ENCODE results near the gene MAPK10.
"Not testable (repeated sequence)": the region's sequence is repeated elsewhere in the genome, so short reads cannot be mapped to it uniquely, and the experiment has no call there.

The MAPK10 gene

GRCh38 chr4:86099348-86099747 is 260.5 kb downstream of the MAPK10 start:
- no peak for DNase-seq

- DNase-seq, result no peak
Measured at GRCh38 chr4:86098691-86099090, 261.2 kb downstream of the MAPK10 start.

- no peak for DNase-seq
Measured at GRCh38 chr4:86096373-86096772, 263.5 kb downstream of the MAPK10 start.

- no peak for DNase-seq
Measured at GRCh38 chr4:86092684-86093083, 267.2 kb downstream of the MAPK10 start.

GRCh38 chr4:86091201-86091600 is 268.7 kb downstream of the MAPK10 start:
- DNase-seq, result no peak

DNA sequence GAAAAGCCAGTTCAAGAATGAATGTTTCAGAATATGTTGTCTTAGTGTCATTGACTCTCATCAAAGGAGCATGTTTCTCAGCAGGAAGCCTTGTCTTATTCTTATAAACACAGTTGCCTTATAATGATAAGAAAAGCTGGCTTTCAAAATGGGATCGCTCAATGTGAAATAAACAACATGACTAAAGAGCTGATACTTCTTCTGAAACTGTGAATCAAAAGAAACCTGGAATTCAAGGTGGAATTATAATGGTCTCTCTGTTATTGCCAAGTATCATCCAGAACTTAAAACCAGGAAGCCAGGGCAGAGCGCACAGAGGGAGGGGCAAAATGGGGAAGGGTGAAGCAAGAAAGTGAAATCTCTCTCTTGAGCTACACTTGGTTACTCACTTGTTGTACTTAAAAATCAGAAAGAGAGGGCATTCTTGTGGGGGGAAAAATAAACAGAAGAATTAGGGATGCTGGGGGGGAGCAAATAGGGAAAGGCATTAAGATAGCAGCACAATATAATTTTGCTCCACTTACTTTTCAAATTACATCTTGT is 270.0 kb downstream of the MAPK10 start:
- peak; percentile 3 for DNase-seq

DNA sequence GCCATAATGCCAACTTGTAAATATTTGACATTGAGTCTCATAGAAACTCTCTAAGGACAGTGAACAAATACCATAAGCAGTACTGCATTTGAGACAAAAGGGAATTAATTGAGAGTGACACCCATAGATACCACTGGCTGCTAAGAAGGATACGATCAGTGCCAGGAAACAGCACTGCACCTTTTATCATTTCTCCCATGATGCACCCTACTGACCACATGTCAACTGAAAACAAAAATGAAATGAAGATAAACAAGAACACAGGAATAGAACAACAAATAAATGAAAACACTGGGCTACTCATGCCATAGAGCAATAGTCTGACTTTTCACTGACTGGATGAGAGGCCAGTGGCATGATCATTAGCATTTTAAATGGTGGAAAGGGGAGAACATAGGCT is 270.8 kb downstream of the MAPK10 start:
- DNase-seq, result no peak

DNA sequence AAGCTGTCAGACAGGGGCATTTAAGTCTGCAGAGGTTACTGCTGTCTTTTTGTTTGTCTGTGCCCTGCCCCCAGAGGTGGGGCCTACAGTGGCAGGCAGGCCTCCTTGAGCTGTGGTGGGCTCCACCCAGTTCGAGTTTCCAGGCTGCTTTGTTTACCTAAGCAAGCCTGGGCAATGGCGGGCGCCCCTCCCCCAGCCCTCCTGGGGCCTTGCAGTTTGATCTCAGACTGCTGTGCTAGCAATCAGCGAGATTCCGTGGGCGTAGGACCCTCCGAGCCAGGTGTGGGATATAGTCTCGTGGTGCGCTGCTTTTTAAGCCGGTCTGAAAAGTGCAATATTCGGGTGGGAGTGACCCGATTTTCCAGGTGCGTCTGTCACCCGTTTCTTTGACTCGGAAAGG is 284.1 kb downstream of the MAPK10 start:
- DNase-seq, result not testable (repeated sequence)

DNA sequence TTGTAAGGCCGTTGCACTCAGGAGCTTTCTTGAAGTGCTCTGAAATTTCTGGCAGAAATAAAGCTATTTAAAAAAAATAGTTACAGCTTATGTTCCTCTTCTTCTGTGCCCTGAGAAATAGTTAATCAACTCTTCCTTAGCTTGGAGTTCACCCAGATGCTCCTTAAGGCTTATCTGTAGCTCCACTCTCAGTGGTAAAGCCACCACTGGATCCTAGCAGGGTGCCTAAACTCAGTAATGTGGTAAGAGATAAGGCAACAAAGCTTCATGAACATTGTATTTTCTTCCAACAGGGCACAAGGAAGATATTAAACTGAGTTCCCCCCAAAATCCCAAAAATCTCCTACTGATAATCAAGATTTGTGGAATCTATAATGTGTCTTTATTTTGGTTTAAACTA is 299.5 kb downstream of the MAPK10 start:
- DNase-seq, result no peak

- DNase-seq, result no peak
Measured at GRCh38 chr4:86058621-86059020, 301.2 kb downstream of the MAPK10 start.

- DNase-seq, result no peak
Measured at GRCh38 chr4:86055898-86056297, 304.0 kb downstream of the MAPK10 start.

DNA sequence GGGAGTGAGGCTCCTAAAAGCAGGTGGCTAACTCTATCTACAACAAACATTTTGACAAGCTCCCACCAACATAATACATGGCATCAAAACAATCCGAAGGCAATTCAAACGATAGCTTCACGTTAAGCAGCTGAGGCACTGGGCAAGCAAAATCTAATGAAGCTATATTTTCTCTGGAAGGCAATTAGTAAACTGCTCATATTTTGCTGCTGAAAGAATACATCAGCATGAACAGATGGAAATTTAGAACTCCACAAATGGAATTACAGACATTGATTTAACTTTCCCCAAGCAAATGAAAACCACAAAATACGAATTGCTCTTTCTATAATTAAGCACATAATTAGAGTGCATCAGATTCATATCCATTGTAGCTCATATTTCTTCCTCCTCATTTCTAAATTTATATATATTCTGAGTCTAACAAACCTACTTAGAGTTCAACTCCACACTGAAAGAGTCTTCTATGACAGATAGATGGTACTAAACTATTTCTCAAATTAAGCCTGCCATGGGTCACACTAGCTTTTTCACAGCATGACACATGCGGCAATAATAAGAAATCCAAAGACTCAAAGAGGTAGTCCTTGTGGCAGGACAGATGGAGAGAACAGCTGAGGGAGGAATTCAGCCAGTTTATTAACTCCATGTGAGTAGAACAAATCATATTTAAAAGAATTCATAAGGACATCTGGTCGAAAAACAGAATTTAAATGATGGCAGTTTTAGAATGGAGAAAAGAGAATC is 305.4 kb downstream of the MAPK10 start:
- DNase-seq, result no peak

DNA sequence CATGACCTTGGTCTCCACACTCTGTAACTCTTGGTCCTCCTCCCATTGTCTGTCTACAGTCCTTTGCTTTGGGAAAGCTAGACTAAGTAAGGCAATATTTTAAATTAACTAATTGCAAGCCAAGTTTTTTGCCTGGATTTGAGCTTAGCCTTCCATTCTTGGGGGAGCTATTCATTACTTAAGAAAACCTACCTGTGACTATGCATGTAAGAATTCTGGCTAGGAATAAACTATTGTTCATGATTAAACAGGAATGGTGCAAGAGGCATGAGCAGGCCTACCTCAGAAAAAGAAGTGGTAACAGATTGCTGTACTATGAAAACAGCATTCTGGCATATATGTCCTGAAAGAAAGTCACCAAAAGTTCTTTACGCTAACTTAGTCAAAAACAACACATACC is 309.4 kb downstream of the MAPK10 start:
- no peak for DNase-seq

GRCh38 chr4:86048426-86048825 is 311.4 kb downstream of the MAPK10 start:
- DNase-seq, result no peak

DNA sequence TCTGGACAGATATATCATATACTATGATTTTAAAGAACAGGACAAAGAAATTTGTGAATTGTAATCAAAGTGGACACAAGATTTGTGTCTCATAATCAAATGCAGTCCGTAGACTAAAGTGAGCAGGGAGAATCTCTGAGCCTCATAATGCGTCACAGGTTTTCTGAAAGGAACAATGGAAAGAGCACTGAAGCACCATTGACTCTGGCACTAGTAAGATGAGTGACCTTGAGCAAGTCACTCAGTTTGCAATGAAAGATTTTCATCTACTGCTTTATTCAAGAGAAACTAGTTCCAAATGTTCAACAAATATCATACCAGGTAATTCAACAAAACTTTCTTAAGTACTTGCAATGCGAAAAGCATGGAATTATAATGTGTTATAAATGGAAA is 315.3 kb downstream of the MAPK10 start:
- DNase-seq, result no peak

- peak; percentile 1 for DNase-seq
Measured at GRCh38 chr4:86043755-86044592, 315.9 kb downstream of the MAPK10 start.

DNA sequence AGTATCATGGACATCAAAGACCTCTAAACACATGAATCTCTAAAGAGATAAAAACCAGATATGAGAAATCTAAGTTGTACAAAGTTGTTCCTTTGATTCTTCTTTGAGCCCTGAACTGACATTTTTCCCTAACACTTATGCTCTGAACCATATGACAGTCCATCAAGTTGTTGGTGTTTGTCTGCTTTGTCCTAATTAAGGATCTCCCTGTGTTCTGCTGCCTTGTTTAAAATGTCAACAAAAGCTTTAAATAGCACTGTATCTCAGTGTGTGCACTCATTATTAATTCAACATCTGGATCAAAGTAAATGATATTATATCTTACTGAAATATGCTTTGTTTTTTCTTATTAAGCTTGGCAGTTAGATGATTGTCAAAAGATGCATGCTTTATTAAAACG is 321.8 kb downstream of the MAPK10 start:
- no peak for DNase-seq

DNA sequence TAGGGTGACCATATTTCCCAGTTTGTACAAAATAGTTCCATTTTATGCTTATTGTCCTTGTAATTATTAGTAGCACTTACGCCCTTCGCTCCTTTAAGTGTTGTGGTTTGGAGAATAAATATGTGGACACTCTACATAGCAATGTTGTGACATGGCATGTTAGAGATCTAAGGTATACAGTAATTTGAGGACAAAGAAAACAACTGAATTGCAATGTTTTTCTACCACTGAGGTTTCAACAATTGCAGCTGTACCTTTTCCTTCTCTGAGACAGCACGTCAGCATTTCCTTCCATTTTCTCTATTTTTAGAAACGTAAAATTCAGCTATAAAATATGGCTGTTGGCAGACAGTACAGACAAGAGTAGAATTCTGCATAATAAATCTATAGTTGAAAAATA is 323.1 kb downstream of the MAPK10 start:
- no peak for DNase-seq

DNA sequence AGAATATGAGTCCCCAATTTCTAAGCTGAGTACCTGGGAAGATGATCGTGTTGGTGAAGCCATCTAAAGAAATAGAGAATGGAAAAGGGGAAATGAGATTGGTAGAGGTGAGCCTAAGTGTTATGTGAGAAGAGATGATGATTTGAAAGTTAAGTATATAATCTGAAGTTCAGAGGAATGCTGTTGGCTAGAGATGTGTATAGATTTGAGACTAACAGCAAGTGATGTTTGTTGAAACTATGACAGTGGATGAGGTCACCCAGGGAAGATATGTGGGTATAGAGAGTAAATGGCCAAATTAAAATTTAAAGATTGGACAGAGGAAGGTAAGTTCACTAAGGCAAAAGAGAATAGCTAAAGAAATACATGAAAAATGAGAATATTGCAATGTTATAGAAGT is 324.2 kb downstream of the MAPK10 start:
- DNase-seq, result no peak

DNA sequence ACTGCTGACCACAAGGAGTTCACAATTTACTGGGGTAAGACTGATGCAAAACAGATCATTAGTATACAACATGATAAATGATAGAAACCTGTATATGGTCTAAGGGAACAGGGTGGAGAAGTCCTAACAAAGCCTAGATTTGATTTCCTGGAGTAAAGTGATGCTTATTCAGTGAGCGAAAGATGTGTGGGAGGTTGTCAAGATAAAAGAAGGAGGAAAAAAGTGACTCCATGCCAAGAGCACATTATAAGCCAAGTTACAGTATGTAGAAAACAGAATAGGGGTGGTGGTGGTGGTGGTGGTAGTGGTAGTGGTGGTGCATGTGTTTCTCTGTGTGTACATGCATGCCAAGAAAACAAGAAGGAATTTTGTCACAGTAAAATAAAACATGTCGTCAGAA is 325.2 kb downstream of the MAPK10 start:
- DNase-seq, result no peak

GRCh38 chr4:86033171-86033570 is 326.7 kb downstream of the MAPK10 start:
- no peak for DNase-seq

DNA sequence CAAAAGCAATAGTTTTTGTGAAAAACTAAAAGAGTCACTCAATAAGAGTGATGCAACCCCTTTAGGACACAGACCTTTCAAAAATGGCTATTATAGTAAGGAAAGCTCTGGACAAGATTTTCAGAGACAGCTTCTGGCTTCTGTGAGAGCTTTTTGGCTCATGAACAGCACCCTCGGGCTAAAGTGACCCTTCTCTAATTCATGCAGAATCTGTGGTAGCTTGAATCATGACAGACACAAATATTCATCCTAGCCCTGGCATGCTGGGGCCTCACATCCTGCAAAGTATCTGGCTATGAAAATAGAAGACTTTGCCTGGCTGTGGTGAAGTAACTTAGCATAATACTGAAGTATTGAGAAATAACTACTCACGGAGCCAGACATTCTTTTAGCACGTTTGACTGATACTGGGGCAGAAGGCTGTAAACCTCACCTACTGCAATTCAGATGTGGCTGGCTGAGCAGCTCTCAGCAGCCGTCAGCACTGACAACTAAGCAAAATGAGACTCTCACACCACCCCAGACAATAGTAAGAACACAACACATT is 327.3 kb downstream of the MAPK10 start:
- DNase-seq, result no peak

DNA sequence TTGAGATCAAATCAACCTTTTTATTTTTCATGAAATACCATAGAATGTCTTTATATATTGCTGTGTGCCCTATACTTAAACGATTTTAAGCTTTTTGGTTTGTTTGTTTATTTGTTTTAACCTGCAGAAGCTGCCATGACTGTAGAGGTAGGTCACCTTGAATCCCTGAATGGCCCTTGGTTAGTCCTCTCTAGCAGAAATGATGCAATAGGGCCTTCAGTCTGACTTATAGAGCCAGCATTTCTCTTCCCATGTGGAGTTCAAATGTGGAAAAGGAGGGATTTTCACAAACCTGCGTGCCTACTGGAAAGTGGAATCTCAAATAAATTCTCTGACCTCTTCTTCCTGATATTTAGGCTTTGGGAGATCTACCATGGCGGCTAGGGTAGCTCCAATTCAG is 327.9 kb downstream of the MAPK10 start:
- no peak for DNase-seq

GRCh38 chr4:86026720-86027119 is 333.1 kb downstream of the MAPK10 start:
- no peak for DNase-seq
